ENCODE results near the gene PLAGL2.

Gene PLAGL2

DNA sequence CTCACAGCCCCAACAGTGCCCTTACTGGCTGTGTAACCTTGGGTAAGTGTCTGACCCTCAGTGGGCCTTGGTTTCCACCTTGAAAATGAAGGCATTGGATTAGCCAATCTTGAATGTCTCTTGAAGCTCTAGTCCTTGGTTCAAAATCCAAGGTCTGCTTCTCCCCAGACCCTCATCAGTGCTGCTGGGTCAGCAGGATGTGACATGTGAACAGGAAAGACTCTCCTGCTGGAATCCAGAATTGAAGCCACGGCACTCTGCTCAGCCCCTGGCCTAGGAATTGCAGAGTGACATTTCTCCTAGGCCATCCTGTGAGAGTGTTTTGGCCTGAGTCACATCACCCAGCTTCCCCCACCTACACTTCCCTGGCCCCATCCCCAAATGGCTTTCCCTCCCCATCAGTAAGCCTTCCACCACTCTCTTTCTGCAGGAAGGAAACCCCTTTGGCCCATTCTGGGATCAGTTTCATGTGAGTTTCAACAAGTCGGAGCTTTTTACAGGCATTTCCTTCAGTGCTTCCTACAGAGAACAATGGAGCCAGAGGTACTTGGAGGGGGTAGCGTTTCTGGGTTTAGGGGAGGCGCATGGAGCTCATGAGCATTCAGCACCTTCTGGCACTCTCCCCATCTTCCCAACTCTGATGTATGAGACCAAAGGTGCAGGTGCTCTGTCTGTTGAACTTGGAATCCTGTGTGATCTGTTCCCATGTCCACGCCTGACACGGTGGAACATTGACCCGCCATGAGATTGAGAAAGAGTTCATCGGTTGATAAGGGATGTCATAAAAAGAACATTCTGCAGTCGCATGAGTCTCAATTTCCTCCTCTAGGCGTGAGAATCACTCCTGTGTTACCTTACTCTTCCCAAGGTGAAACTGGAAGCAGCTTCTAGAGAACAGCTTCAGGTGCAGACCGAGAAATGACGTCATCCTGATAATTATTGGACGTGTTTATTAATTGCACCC lies 8.9 kb upstream of the PLAGL2 start:
- no peak for ATAC-seq

DNA sequence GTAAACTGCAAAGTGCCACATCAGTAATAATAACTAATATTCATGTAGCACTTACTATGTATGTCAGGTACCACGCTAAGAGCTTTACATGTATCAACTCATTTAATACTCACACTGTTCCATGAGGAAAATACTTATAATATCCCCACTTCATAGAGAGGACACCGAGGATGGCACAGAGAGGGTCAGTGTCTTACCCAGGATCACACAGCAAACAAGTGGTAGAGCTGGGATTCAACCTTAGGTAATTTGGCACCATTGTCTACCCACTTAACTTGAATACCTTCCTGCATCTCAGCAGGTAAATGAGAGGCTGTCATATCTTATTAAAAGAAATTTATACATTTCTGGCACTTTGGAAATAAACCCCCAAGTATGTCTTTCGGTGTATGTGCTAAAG lies 8.2 kb upstream of the PLAGL2 start:
- no peaks in the 10 kb centered on the region for H3K27me3 Mint-ChIP-seq
- H3K36me3 Mint-ChIP-seq: peaks cover 66% of the 10 kb centered on the region
- no peaks in the 10 kb centered on the region for H3K9me3 Mint-ChIP-seq
- peaks cover 15% of the 10 kb centered on the region for H3K4me1 Mint-ChIP-seq
- no peak for ATAC-seq
- H3K27ac Mint-ChIP-seq: no peak overlapping the region
- H3K4me3 Mint-ChIP-seq: no peak overlapping the region

More for the DNA sequence above, 8.9 kb upstream of the PLAGL2 start:
- peaks cover 65% of the 10 kb centered on the region for H3K36me3 Mint-ChIP-seq
- H3K4me1 Mint-ChIP-seq: peaks cover 10% of the 10 kb centered on the region
- H3K27me3 Mint-ChIP-seq: no peaks in the 10 kb centered on the region
- no peak overlapping the region for H3K4me3 Mint-ChIP-seq
- H3K27ac Mint-ChIP-seq: no peak overlapping the region
- no peaks in the 10 kb centered on the region for H3K9me3 Mint-ChIP-seq

- Mint-ChIP-seq H3K27me3 (no peaks in the 10 kb centered on the region), H3K36me3 (peaks cover 69% of the 10 kb centered on the region), H3K9me3 (no peaks in the 10 kb centered on the region), H3K27ac (no peak overlapping the region), H3K4me3 (no peak overlapping the region), H3K4me1 (peaks cover 21% of the 10 kb centered on the region)
- ATAC-seq: no peak
Measured at GRCh38 chr20:32215147-32215546, 7.6 kb upstream of the PLAGL2 start.

- Mint-ChIP-seq H3K4me1 (peaks cover 33% of the 10 kb centered on the region), H3K36me3 (peaks cover 61% of the 10 kb centered on the region), H3K9me3 (no peaks in the 10 kb centered on the region), H3K27ac (no peak overlapping the region), H3K27me3 (no peaks in the 10 kb centered on the region), H3K4me3 (no peak overlapping the region)
- no peak for ATAC-seq
Measured at GRCh38 chr20:32213870-32214269, 6.3 kb upstream of the PLAGL2 start.

- H3K36me3 Mint-ChIP-seq: peaks cover 39% of the 10 kb centered on the region
- no peak overlapping the region for H3K27ac Mint-ChIP-seq
- H3K27me3 Mint-ChIP-seq: no peaks in the 10 kb centered on the region
- no peak overlapping the region for H3K4me3 Mint-ChIP-seq
- ATAC-seq: no peak
- H3K9me3 Mint-ChIP-seq: no peaks in the 10 kb centered on the region
- peaks cover 64% of the 10 kb centered on the region for H3K4me1 Mint-ChIP-seq
Measured at GRCh38 chr20:32209850-32210605, 2.5 kb upstream of the PLAGL2 start.

DNA sequence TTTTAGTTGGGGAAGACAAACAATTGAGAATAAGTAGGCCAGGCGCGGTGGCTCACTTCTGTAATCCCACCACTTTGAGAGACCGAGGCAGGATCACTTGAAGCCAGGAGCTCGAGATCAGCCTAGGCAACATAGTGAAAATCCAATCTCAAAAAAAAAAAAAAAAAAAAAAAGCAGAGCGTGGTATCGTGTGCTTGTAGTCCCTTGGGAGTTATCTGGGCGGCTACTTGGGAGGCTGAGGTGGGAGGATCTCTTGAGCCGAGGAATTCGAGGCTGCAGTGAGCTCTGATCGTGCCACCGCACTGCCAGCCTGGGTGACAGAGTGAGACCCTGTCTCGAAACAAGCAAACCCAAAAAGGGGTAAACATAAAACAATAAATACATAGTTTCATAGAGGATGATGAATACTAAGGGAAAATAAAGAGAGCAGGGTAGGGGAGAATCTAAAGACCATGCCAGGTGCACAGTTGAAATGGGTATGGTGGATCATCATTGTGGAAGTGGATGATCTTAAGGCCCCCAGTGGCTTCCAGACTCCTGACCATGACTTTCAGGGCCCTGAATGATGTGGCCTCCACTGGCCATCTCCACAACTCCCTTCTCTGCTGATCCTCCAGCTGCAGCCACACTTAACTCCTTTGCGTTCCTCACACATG lies 1.1 kb upstream of the PLAGL2 start:
- Mint-ChIP-seq H3K4me1 (peaks cover 78% of the 10 kb centered on the region), H3K27me3 (no peaks in the 10 kb centered on the region), H3K4me3 (peak overlapping the region; percentile 95), H3K36me3 (peaks cover 40% of the 10 kb centered on the region), H3K9me3 (no peaks in the 10 kb centered on the region), H3K27ac (peak overlapping the region; percentile 94)
- ATAC-seq: no peak

GRCh38 chr20:32206760-32207625 lies 550 bp downstream of the PLAGL2 start:
- ATAC-seq: no peak
- Mint-ChIP-seq H3K27me3 (no peaks in the 10 kb centered on the region), H3K27ac (peak overlapping the region; percentile 94), H3K4me1 (peaks cover 85% of the 10 kb centered on the region), H3K36me3 (peaks cover 32% of the 10 kb centered on the region), H3K9me3 (no peaks in the 10 kb centered on the region), H3K4me3 (peak overlapping the region; percentile 95)

DNA sequence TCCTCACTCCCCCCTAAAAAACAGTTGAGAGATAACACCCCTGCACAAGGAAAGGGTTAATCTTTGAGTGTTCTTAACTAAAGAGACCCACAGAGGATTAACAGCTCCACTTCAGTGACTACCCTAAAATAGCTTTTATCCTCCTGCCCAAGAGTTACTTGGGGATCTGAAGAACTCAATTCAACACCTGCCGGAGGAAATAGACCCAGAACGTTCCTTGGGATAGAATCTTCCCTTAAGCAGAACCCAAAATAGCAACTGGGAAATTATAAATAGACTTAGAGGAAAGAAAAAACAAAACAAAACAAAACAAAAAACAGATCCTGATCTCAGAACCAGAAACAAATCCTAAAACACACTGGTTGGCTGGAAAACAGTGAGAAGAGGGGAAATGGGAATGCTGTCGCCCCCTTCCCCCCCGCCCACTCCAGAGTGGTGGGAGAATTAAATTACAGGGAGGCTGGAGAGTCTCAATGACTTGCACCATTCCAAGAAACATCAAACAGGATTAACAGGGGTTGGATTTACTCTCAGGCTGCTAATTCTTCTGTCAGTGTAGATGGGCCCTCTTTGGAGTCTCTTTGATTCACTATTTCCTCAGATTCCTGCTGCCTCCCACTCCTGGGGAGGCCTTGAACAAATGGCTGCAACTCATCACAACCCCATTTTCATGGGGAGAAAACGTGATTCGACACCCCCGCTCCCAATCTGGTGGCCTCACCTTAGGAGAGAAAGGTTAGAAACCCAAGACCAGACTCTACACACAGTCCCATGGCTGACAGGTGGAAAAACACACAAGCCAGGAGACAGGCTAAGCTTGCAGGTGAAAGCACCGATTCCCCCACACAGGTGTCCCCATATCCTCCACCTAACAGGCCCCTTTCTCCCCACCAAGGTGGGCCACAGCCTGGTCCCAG lies 1.4 kb downstream of the PLAGL2 start:
- Mint-ChIP-seq H3K9me3 (no peaks in the 10 kb centered on the region), H3K27me3 (no peaks in the 10 kb centered on the region), H3K36me3 (peaks cover 23% of the 10 kb centered on the region), H3K4me3 (peak overlapping the region; percentile 95), H3K4me1 (peaks cover 77% of the 10 kb centered on the region), H3K27ac (peak overlapping the region; percentile 94)
- ATAC-seq: no peak

DNA sequence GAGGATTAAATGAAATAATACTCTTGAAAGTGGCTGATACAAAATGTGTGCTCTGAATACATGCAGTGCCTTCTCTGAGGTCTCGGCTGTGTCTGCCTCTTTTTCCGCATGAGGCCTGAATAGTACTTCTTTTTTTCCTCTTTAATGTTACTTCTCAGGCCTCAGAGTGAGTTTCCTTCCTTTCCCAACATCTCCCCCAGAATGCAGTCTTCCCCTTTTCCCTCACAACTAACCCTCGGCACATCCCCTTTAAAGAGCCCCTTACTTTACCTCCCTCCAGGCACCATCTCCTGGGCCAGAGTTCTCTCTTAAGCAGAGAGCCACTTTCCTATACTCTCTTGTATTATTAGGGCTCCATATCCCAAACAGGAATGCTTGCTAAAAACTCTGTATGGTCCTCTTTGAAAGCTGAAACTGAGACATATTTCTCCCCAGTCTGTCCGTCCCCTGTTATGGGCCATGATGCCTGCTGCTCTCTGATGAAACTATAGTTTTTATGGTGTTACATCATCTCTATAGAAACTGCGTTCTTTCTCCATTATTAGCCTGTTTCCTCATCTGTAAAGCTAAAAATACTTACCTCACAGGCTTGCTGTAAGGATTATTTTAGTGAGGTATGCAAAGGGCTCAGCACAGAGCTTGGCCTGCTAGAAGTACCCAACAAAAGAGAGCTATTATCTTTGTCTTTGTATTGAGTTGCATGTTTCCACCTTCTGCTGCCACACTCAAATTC lies 2.3 kb downstream of the PLAGL2 start:
- no peak for ATAC-seq
- H3K27ac Mint-ChIP-seq: peak overlapping the region; percentile 94
- H3K36me3 Mint-ChIP-seq: peaks cover 15% of the 10 kb centered on the region
- H3K4me1 Mint-ChIP-seq: peaks cover 70% of the 10 kb centered on the region
- H3K4me3 Mint-ChIP-seq: peak overlapping the region; percentile 95
- no peaks in the 10 kb centered on the region for H3K27me3 Mint-ChIP-seq
- no peaks in the 10 kb centered on the region for H3K9me3 Mint-ChIP-seq

- peak overlapping the region; percentile 94 for H3K27ac Mint-ChIP-seq
- no peak for ATAC-seq
- peaks cover 62% of the 10 kb centered on the region for H3K4me1 Mint-ChIP-seq
- no peaks in the 10 kb centered on the region for H3K27me3 Mint-ChIP-seq
- peak overlapping the region; percentile 36 for H3K4me3 Mint-ChIP-seq
- no peaks in the 10 kb centered on the region for H3K9me3 Mint-ChIP-seq
- H3K36me3 Mint-ChIP-seq: peaks cover 18% of the 10 kb centered on the region
Measured at GRCh38 chr20:32204205-32205109, 3.1 kb downstream of the PLAGL2 start.

DNA sequence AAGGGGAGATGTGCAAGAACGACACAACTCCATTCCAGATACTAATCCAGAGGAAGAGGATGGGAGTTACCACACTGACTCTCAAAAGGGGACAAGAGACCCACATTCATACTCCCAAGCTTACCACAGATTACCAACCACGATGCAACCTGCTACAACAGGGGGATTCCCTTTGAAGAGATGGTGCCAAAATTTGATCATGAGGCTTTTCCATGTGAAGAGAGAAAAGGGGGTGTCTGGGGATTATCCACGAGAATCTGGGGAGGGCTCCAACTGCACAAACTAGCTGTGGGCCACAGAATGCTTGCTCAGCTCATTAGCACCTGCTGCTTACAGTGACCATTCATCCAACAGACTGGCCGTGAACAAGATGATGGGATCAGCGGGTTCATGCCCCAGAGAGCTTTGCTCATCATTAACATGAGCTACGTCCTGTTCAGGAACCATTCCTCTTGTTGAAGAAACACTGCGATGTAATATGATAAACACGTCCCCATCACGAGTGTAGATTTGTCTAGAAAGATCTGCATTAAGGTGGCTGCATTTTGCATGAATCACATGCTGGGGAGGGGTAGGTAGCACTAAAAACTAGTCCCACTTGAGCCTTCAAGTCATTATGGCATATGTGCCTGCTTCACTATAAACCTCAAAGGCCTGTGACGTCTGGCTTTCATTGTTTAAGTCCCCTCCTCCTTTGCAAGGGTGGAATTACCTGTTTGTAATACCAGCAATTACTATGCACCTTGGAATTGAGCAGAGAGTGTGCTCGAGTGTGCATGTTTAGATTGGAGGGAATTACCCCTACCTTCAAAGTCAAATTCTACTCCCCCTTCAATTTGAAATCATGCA lies 4.0 kb downstream of the PLAGL2 start:
- no peaks in the 10 kb centered on the region for H3K27me3 Mint-ChIP-seq
- H3K9me3 Mint-ChIP-seq: no peaks in the 10 kb centered on the region
- H3K27ac Mint-ChIP-seq: peak overlapping the region; percentile 94
- peaks cover 25% of the 10 kb centered on the region for H3K36me3 Mint-ChIP-seq
- ATAC-seq: no peak
- H3K4me1 Mint-ChIP-seq: peaks cover 53% of the 10 kb centered on the region
- peak overlapping the region; percentile 36 for H3K4me3 Mint-ChIP-seq

DNA sequence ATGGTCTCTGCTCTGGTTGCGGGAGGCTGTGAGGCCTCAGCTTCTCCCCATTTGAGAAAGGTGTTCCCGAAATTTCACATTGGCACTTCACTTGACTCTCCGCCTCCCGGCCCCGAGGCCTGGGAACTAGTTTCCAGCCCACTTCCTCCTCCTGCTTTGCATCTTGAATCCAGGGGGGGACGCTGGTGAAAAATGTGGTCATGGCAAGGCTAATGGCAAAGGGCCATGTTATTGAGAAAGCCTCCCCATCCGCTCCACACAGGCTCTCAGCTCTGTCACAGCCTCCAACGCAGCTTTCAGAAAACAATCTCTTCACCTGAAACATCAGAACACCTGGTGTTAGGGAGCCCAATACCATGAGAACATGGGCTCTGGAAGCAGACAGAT lies 5.6 kb downstream of the PLAGL2 start:
- Mint-ChIP-seq H3K9me3 (no peaks in the 10 kb centered on the region), H3K36me3 (peaks cover 36% of the 10 kb centered on the region), H3K4me1 (peaks cover 45% of the 10 kb centered on the region), H3K27ac (no peak overlapping the region), H3K4me3 (no peak overlapping the region), H3K27me3 (no peaks in the 10 kb centered on the region)
- ATAC-seq: no peak

Data from stimulated activated memory B cell treated with anti-CD40 and anti-IgM and Interleukin-4, amounts not matched to agents 10 μg/mL and 1 μg/mL and 100 μg/mL, for 72 hours (primary cell).